Thymus (tissue), 11 donors: ENCODE data around the gene WNK2. TPM values are rescaled to one million over a fixed set of nuclear protein-coding genes. Genes with fewer than 3 reads are reported as not detected.

Experiments used
- DNase-seq, 9 donors: peaks; one replicate each; pipeline ENCODE4 v3.0.0-alpha.2; 2013; ENCODE audit warnings: low spot score in 9 of 9, low read depth in 6 of 9, missing footprints in 1 of 9
- H3K27ac ChIP-seq, 2 donors: one replicate each; pipeline ENCODE4 v1.5.1; 2013; ENCODE audit warnings: control low read depth in 1 of 2, low read depth in 1 of 2, low read length in 1 of 2, mild to moderate bottlenecking in 1 of 2, moderate library complexity in 1 of 2
- H3K27me3 ChIP-seq, 2 donors: one replicate each; pipeline ENCODE4 v1.5.1; 2013; ENCODE audit warnings: low read length in 1 of 2; ENCODE audit not compliant: control insufficient read depth in 2 of 2, insufficient read depth in 1 of 2
- H3K36me3 ChIP-seq, 2 donors: one replicate each; pipeline ENCODE4 v1.5.1; 2013; ENCODE audit warnings: low read length in 1 of 2, mild to moderate bottlenecking in 1 of 2, moderate library complexity in 1 of 2; ENCODE audit not compliant: control insufficient read depth in 2 of 2, insufficient read depth in 2 of 2
- H3K4me1 ChIP-seq, 2 donors: one replicate each; pipeline ENCODE4 v1.5.1; 2013; ENCODE audit warnings: low read length in 2 of 2; ENCODE audit not compliant: control insufficient read depth in 2 of 2, insufficient read depth in 2 of 2
- H3K4me3 ChIP-seq, 2 donors: one replicate each; pipeline ENCODE4 v1.5.1; 2013; ENCODE audit warnings: low read length in 2 of 2, control low read depth in 1 of 2, mild to moderate bottlenecking in 1 of 2
- H3K9me3 ChIP-seq, 2 donors: one replicate each; pipeline ENCODE4 v1.5.1; 2013; ENCODE audit warnings: low read length in 1 of 2, mild to moderate bottlenecking in 1 of 2; ENCODE audit not compliant: control insufficient read depth in 2 of 2, insufficient read depth in 1 of 2
- WGBS: extraction: QIAGEN DNeasy Blood & Tissue Kit; methylation state at CpG from one replicate; pipeline ENCODE4 v1.1.7; 2013; 5-methylcytosine and 5-hydroxymethylcytosine counted together
- polyA plus RNA-seq: library from polyadenylated mRNA; stranded (reverse); fragments of 200-250 nt; gene quantifications from one replicate; pipeline ENCODE4 v1.2.3, GENCODE V29; 2013
- total RNA-seq: library from RNA; stranded (reverse); fragments of 120-200 nt; gene quantifications from one replicate; pipeline ENCODE4 v1.2.4, GENCODE V29; 2013
- donor health status: healthy.

WNK2 gene
- total and polyA plus RNA-seq, 2 donors, result 9.1 to 12.5 TPM

- WGBS, result 87% methylated on average over 14 of the region's 14 CpGs
Measured at GRCh38 chr9:93188426-93189368, 4.8 kb downstream of the WNK2 start.

GRCh38 chr9:93189369-93190132 lies 5.6 kb downstream of the WNK2 start:
- Histone ChIP-seq H3K27ac (no peak overlapping the region), H3K27me3 (peaks cover 18 to 46% of the 10 kb centered on the region in 2 donors), H3K9me3 (no peaks in the 10 kb centered on the region), H3K4me1 (peaks cover 0 to 12% of the 10 kb centered on the region in 2 donors), H3K4me3 (no peak overlapping the region), H3K36me3 (no peaks in the 10 kb centered on the region)
- WGBS, result 91% methylated on average over 21 of the region's 21 CpGs
- no peak for DNase-seq

More at GRCh38 chr9:93188426-93189368, 4.8 kb downstream of the WNK2 start:
- no peaks in the 10 kb centered on the region for H3K36me3 ChIP-seq
- H3K27me3 ChIP-seq, result peaks cover 26 to 53% of the 10 kb centered on the region in 2 donors
- H3K4me1 ChIP-seq, result peaks cover 2 to 16% of the 10 kb centered on the region in 2 donors
- H3K27ac ChIP-seq, result no peak overlapping the region
- H3K9me3 ChIP-seq, result no peaks in the 10 kb centered on the region
- no peak overlapping the region for H3K4me3 ChIP-seq
- no peak for DNase-seq

- WGBS, result 84% methylated on average over 12 of the region's 12 CpGs
- no peak for DNase-seq
- no peak overlapping the region for H3K4me3 ChIP-seq
- no peaks in the 10 kb centered on the region for H3K9me3 ChIP-seq
- no peaks in the 10 kb centered on the region for H3K36me3 ChIP-seq
- peaks cover 0 to 11% of the 10 kb centered on the region in 2 donors for H3K4me1 ChIP-seq
- no peak overlapping the region for H3K27ac ChIP-seq
- H3K27me3 ChIP-seq, result peaks cover 12 to 44% of the 10 kb centered on the region in 2 donors
Measured at GRCh38 chr9:93190133-93190525, 6.2 kb downstream of the WNK2 start.

- peaks cover 0 to 12% of the 10 kb centered on the region in 2 donors for H3K4me1 ChIP-seq
- no peaks in the 10 kb centered on the region for H3K9me3 ChIP-seq
- DNase-seq, result no peak
- H3K36me3 ChIP-seq, result no peaks in the 10 kb centered on the region
- H3K4me3 ChIP-seq, result no peak overlapping the region
- H3K27me3 ChIP-seq, result peaks cover 5 to 37% of the 10 kb centered on the region in 2 donors
- 96% methylated on average over 17 of the region's 17 CpGs for WGBS
- no peak overlapping the region for H3K27ac ChIP-seq
Measured at GRCh38 chr9:93190656-93191353, 6.9 kb downstream of the WNK2 start.

- DNase-seq, result no peak
- WGBS, result 93% methylated on average over 5 of the region's 5 CpGs
- Histone ChIP-seq H3K4me3 (no peak overlapping the region), H3K27me3 (peaks cover 2 to 34% of the 10 kb centered on the region in 2 donors), H3K27ac (no peak overlapping the region), H3K36me3 (no peaks in the 10 kb centered on the region), H3K4me1 (peaks cover 0 to 17% of the 10 kb centered on the region in 2 donors), H3K9me3 (peaks cover 0 to 3% of the 10 kb centered on the region in 2 donors)
Measured at GRCh38 chr9:93191354-93191660, 7.4 kb downstream of the WNK2 start.

GRCh38 chr9:93192721-93193387 lies 8.9 kb downstream of the WNK2 start:
- peaks cover 0 to 18% of the 10 kb centered on the region in 2 donors for H3K4me1 ChIP-seq
- H3K9me3 ChIP-seq, result peaks cover 0 to 3% of the 10 kb centered on the region in 2 donors
- no peaks in the 10 kb centered on the region for H3K36me3 ChIP-seq
- peak overlapping the region; percentile 30 to 38 for H3K27ac ChIP-seq
- DNase-seq, result no peak
- WGBS, result 91% methylated on average over 11 of the region's 11 CpGs
- no peak overlapping the region for H3K4me3 ChIP-seq
- peaks cover 0 to 19% of the 10 kb centered on the region in 2 donors for H3K27me3 ChIP-seq

- H3K9me3 ChIP-seq, result peaks cover 0 to 3% of the 10 kb centered on the region in 2 donors
Measured at GRCh38 chr9:93193388-93194220, 9.7 kb downstream of the WNK2 start.

GRCh38 chr9:93194221-93194625 lies 10.3 kb downstream of the WNK2 start:
- no peak for DNase-seq
- no peaks in the 10 kb centered on the region for H3K36me3 ChIP-seq
- peaks cover 0 to 3% of the 10 kb centered on the region in 2 donors for H3K9me3 ChIP-seq
- H3K4me1 ChIP-seq, result peaks cover 0 to 24% of the 10 kb centered on the region in 2 donors
- peaks cover 0 to 8% of the 10 kb centered on the region in 2 donors for H3K27me3 ChIP-seq
- 99% methylated on average over 1 of the region's 1 CpG for WGBS
- no peak overlapping the region for H3K27ac ChIP-seq
- no peak overlapping the region for H3K4me3 ChIP-seq

More at GRCh38 chr9:93193388-93194220, 9.7 kb downstream of the WNK2 start:
- Histone ChIP-seq H3K4me3 (no peak overlapping the region), H3K36me3 (no peaks in the 10 kb centered on the region), H3K27me3 (peaks cover 0 to 14% of the 10 kb centered on the region in 2 donors), H3K27ac (peak overlapping the region in 1 of 2 donors; percentile 30), H3K4me1 (peaks cover 0 to 24% of the 10 kb centered on the region in 2 donors)
- 92% methylated on average over 12 of the region's 12 CpGs for WGBS
- DNase-seq, result peak in 1 of 9 donors; percentile 22
